ENCODE data around the gene ETV4. TPM values are rescaled to one million over a fixed set of nuclear protein-coding genes. Genes with fewer than 3 reads are reported as not detected.

ETV4 gene
- total and polyA plus RNA-seq, 2 of the 13 experiments (the other 11 are each of a cell fraction or from before 2014, with no cell fraction given), result 128 to 330 TPM

- TF ChIP-seq ZNF547 (CRISPR knock-in tag; IDR thresholded peaks at IDR 0.05), result no peak
- TF ChIP-seq ZNF670 (CRISPR knock-in tag; IDR thresholded peaks at IDR 0.05; ENCODE audit: borderline replicate concordance), result no peak
- TF ChIP-seq STAT5B (CRISPR knock-in tag; IDR thresholded peaks at IDR 0.05), result no peak
- TF ChIP-seq PPARG (CRISPR knock-in tag; conservative IDR thresholded peaks at IDR 0.05), result 0 out of 2 replicates have a peak, but pooled peaks have one; percentile 26
- TF ChIP-seq, protein P1, sequence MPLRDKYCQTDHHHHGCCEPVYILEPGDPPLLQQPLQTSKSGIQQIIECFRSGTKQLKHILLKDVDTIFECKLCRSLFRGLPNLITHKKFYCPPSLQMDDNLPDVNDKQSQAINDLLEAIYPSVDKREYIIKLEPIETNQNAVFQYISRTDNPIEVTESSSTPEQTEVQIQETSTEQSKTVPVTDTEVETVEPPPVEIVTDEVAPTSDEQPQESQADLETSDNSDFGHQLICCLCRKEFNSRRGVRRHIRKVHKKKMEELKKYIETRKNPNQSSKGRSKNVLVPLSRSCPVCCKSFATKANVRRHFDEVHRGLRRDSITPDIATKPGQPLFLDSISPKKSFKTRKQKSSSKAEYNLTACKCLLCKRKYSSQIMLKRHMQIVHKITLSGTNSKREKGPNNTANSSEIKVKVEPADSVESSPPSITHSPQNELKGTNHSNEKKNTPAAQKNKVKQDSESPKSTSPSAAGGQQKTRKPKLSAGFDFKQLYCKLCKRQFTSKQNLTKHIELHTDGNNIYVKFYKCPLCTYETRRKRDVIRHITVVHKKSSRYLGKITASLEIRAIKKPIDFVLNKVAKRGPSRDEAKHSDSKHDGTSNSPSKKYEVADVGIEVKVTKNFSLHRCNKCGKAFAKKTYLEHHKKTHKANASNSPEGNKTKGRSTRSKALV (CRISPR knock-in tag; IDR thresholded peaks at IDR 0.05), result no peak
- no peak for TF ChIP-seq MYNN (CRISPR knock-in tag; IDR thresholded peaks at IDR 0.05; ENCODE audit: low read depth)
- TF ChIP-seq ZBTB38 (CRISPR knock-in tag; IDR thresholded peaks at IDR 0.05), result 0 out of 2 replicates have a peak, but pooled peaks have one; percentile 14
- peak; percentile 35; the same call in 1 of the 2 replicates for TF ChIP-seq HDAC1 (CRISPR knock-in tag; IDR thresholded peaks at IDR 0.05)
- TF ChIP-seq TCF7L2 (IDR thresholded peaks at IDR 0.05; ENCODE audit: low read depth, low read length), result peak; percentile 77
- TF ChIP-seq ZNF720 (CRISPR knock-in tag; IDR thresholded peaks at IDR 0.05), result no peak
- TF ChIP-seq FOXP1 (IDR thresholded peaks at IDR 0.05), result no peak
- TF ChIP-seq FOXP1 (CRISPR knock-in tag; IDR thresholded peaks at IDR 0.05), result 0 out of 2 replicates have a peak, but pooled peaks have one; percentile 22
- TF ChIP-seq, protein P2, sequence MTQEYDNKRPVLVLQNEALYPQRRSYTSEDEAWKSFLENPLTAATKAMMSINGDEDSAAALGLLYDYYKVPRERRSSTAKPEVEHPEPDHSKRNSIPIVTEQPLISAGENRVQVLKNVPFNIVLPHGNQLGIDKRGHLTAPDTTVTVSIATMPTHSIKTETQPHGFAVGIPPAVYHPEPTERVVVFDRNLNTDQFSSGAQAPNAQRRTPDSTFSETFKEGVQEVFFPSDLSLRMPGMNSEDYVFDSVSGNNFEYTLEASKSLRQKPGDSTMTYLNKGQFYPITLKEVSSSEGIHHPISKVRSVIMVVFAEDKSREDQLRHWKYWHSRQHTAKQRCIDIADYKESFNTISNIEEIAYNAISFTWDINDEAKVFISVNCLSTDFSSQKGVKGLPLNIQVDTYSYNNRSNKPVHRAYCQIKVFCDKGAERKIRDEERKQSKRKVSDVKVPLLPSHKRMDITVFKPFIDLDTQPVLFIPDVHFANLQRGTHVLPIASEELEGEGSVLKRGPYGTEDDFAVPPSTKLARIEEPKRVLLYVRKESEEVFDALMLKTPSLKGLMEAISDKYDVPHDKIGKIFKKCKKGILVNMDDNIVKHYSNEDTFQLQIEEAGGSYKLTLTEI (CRISPR knock-in tag; conservative IDR thresholded peaks at IDR 0.05), result no peak
- TF ChIP-seq, protein P3, sequence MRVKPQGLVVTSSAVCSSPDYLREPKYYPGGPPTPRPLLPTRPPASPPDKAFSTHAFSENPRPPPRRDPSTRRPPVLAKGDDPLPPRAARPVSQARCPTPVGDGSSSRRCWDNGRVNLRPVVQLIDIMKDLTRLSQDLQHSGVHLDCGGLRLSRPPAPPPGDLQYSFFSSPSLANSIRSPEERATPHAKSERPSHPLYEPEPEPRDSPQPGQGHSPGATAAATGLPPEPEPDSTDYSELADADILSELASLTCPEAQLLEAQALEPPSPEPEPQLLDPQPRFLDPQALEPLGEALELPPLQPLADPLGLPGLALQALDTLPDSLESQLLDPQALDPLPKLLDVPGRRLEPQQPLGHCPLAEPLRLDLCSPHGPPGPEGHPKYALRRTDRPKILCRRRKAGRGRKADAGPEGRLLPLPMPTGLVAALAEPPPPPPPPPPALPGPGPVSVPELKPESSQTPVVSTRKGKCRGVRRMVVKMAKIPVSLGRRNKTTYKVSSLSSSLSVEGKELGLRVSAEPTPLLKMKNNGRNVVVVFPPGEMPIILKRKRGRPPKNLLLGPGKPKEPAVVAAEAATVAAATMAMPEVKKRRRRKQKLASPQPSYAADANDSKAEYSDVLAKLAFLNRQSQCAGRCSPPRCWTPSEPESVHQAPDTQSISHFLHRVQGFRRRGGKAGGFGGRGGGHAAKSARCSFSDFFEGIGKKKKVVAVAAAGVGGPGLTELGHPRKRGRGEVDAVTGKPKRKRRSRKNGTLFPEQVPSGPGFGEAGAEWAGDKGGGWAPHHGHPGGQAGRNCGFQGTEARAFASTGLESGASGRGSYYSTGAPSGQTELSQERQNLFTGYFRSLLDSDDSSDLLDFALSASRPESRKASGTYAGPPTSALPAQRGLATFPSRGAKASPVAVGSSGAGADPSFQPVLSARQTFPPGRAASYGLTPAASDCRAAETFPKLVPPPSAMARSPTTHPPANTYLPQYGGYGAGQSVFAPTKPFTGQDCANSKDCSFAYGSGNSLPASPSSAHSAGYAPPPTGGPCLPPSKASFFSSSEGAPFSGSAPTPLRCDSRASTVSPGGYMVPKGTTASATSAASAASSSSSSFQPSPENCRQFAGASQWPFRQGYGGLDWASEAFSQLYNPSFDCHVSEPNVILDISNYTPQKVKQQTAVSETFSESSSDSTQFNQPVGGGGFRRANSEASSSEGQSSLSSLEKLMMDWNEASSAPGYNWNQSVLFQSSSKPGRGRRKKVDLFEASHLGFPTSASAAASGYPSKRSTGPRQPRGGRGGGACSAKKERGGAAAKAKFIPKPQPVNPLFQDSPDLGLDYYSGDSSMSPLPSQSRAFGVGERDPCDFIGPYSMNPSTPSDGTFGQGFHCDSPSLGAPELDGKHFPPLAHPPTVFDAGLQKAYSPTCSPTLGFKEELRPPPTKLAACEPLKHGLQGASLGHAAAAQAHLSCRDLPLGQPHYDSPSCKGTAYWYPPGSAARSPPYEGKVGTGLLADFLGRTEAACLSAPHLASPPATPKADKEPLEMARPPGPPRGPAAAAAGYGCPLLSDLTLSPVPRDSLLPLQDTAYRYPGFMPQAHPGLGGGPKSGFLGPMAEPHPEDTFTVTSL (CRISPR knock-in tag; IDR thresholded peaks at IDR 0.05; ENCODE audit: borderline replicate concordance), result 0 out of 2 replicates have a peak, but pooled peaks have one; percentile 19
- TF ChIP-seq NR2C2 (CRISPR knock-in tag; IDR thresholded peaks at IDR 0.05; ENCODE audit: borderline replicate concordance), result no peak
- TF ChIP-seq RARA (CRISPR knock-in tag; IDR thresholded peaks at IDR 0.05), result peak; percentile 50; the same call in 1 of the 2 replicates
- TF ChIP-seq SRSF4 (IDR thresholded peaks at IDR 0.05; ENCODE audit: low read depth, low read length, poor library complexity, severe bottlenecking), result no peak
- no peak for TF ChIP-seq SKI (IDR thresholded peaks at IDR 0.05; ENCODE audit: partially characterized antibody)
- TF ChIP-seq, protein P4, sequence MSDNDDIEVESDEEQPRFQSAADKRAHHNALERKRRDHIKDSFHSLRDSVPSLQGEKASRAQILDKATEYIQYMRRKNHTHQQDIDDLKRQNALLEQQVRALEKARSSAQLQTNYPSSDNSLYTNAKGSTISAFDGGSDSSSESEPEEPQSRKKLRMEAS (IDR thresholded peaks at IDR 0.05), result peak; percentile 35; the same call in 1 of the 2 replicates
- TF ChIP-seq ZNF607 (CRISPR knock-in tag; IDR thresholded peaks at IDR 0.05; ENCODE audit: borderline replicate concordance), result peak; percentile 42; the same call in 1 of the 2 replicates
- peak; percentile 91 for TF ChIP-seq FOSL2 (CRISPR knock-in tag; IDR thresholded peaks at IDR 0.05)
These were observed 26.3 kb upstream of the ETV4 start (continued) for GRCh38 chr17:43572368-43572980.
